ENCODE data around the gene PAPPA.

Gene PAPPA

DNA sequence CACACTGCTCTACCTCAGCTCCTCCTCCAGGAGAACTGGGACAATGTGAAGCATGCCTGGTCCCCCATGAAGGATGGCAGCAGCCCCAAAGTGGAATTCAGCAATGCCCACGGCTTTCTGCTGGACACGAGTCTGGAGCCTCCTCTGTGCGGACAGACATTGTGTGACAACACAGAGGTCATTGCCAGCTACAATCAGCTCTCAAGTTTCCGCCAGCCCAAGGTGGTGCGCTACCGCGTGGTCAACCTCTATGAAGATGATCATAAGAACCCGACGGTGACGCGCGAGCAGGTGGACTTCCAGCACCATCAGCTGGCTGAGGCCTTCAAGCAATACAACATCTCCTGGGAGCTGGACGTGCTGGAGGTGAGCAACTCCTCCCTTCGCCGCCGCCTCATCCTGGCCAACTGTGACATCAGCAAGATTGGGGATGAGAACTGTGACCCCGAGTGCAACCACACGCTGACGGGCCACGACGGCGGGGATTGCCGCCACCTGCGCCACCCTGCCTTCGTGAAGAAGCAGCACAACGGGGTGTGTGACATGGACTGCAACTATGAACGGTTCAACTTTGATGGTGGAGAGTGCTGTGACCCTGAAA, 34.1 kb downstream of the PAPPA start:
- no peak for DNase-seq

GRCh38 chr9:116189683-116190082, 36.1 kb downstream of the PAPPA start:
- DNase-seq = no peak

- DNase-seq = no peak
Measured at GRCh38 chr9:116190637-116191396, 37.2 kb downstream of the PAPPA start.

DNA sequence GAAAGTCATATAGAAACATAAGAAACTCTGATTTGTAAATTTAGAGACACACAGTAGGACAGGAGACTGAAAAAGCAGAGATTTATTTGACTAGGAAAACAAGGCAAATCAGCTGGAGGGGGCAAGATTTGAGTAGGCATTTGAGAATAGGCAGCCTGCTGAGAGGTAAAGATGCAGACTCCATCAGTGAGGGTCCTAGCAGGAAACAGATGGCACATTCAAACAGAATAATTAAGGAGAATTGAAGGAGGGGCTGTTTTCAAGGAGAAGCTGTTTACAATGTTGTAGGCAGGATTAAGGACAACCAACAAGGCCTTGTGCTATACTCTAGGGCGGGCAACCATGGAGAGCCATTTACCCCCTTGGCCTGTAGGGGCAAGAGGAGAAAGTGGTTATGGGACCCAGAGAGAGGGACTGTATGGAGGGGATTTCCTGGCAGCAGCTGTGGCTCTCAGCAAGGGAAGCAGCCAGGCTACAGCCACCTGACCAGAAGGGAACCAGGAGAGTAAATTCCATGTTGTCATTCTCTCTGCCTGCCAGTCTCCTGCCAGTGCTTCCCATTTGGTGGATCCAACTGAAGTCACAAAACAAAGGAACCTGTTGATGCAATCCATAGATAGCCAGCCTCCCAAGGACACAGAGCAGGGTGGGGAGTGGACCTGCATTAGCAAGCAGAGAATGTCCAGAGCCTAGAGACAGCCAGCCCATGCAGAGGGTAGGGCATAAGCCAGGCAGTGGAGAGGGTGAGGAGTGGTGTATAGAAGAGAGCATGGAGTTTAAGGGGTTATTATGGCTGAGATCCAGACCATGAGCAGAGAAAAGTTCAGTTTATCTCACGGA, 38.2 kb downstream of the PAPPA start:
- DNase-seq = no peak

DNA sequence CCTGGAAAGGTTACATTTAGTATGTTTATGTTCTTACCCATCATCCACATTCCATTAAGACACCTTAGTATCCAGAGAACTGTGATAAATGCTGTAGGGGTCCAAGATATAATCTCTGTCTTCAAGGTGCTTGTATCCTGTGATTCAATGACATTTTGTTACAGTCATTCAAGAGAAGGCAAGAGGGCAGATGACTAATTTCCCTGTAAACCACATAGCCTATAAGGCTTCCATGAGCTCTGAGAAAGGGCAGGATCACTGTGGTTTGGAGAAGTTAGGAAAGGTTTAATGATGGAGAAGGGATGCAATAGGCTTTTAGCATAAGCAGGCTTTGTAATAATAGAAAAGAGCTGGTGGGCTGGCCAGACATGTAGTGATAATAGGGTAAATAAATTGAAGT, 40.0 kb downstream of the PAPPA start:
- DNase-seq = no peak

GRCh38 chr9:116196806-116197205, 43.2 kb downstream of the PAPPA start:
- DNase-seq = no peak

GRCh38 chr9:116198344-116198743, 44.8 kb downstream of the PAPPA start:
- no peak for DNase-seq

DNA sequence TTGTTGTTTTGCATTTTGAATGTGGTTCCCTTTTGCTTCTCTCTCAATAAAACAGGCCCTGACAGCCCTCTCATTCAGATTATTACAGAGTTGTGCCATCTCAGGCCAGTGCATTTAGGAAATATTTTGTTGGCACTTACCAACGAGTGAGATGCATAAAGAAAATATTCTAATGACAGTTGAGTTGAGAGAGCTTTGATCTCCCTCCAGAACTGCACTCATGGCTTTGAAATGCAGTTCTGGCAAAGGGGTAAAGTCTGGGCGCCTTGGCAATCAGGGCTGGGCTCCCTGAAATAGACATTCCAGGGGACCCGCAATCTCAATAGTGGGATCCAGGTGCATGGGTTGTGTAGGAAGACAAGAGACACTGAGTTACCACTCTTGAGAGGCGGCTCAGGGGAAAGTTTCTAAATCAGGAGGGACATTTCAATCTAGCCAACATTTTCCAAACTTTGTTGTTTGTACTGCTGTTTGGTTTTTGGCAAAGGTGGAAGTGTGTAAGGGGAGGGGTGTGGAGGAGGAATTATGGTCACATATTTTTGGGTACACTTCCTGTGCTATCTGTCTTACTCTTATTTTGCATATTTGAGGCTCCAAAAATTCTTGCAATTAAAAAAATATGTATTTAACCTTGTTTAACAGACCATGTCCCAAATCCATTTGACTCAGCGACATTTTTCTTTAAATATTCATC, 48.8 kb downstream of the PAPPA start:
- DNase-seq = no peak

DNA sequence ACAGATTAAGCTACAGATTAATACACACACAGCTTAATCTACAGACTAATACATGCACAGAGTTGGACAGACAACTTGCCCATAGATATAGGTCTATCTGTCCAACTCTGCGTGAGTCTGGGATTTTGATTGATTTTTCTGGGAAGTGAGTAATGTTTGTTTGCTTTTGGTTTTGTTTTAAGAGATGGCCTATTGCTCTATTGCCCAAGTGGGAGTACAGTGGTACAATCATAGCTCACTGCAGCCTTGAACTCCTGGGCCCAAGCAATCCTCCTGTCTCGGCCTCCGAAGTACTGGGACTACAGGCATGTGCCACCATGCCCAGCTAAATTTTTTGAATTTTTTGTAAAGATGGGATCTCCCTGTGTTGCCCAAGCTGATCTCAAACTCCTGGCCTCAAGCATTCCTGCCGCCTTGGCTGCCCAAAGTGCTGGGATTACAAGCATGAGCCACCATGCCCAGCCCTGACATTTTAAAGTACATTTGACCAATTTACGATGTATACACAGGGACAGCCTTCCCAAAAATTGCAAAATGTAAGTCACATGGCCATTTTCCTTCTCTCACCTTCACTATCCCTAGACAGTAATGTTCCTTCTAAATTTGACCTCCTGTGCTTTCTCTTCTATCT, 50.8 kb downstream of the PAPPA start:
- DNase-seq = no peak

- DNase-seq = no peak
Measured at GRCh38 chr9:116207371-116208111, 54.0 kb downstream of the PAPPA start.

DNA sequence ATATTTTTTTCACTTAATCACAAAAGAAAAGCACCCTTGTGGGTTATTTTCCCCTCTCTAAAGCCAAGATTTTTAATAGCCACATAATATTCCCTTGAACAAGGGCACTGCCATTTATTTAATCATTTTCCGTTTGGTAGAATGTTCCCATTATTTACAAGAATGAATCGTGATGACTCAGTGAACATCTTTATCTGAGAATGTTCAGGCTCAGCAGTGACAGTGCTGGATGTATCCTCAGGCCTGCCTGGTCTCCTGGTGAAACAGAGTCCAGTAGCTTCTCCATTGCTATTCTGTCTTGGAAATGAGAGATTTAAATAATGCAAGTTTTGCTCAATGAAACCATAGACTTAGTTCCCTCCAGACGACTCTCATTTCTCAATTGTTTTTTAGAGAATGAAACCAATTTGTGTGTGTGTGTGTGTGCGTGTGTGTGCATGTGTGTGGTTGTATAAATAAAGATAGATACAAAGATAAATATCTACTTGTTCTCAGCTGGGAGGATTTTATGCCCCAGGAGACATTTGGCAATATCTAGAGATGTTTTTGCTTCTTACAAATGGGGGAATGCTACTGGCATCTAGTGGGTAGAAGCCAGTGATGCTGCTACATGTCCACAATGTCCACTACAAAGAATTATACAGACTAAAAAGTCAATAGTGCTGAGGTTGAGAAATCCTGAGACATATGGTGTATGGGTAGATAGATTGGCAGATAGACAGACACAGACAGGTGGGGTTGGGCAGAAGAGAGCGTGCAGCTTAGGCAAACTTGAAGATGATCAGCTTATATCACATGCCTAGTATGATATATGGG, 55.0 kb downstream of the PAPPA start:
- DNase-seq = no peak

DNA sequence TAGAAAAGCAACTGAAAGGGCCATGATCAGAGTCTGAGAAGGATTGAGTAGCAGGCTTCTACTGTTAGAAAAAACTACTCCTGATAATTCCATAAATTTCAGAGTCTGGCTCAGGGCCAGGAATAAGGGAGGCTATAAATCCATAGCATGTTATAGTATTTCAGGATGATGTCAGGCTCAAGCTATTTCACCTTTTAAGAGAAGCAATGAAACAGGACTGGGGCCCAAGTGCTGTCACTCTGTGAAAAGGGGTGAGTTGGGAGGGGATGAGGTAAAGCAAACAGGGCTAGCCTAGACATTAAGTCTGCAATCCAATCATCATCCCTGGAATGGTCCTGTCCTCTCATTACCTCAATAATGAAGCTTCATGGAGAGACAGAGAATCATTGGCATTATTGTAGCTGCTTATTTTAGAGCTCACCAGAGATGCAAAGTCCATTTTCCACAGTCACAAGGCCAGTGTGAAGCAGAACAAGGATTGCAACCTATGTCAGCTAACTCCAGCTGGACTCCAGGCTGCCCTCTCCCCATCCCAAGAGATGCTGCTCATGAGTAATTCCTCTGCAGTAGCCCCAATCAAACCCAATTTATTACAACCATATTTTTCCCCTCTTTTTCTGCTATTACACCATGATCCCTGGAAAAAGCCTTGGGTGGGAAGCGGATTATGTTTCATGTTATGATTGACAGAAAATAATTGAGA, 56.0 kb downstream of the PAPPA start:
- no peak for DNase-seq

GRCh38 chr9:116212986-116213692, 59.5 kb downstream of the PAPPA start:
- DNase-seq = no peak

DNA sequence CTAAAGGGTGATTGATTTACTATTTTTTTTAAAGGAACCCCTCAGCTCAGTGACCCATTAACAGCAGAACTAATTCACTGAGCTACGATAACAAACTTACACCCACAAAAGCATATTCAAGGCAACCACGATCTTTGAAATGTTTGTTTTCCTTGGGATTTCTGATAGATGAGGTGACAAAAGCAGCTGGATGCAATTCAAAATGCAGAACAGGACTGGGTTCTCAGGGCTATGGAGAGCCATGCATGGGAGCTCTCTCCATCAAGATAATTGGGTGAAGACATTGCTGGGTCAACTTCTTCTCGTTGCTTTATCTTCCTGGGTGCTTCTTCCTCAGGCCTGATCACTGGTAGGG, 60.1 kb downstream of the PAPPA start:
- DNase-seq = no peak

DNA sequence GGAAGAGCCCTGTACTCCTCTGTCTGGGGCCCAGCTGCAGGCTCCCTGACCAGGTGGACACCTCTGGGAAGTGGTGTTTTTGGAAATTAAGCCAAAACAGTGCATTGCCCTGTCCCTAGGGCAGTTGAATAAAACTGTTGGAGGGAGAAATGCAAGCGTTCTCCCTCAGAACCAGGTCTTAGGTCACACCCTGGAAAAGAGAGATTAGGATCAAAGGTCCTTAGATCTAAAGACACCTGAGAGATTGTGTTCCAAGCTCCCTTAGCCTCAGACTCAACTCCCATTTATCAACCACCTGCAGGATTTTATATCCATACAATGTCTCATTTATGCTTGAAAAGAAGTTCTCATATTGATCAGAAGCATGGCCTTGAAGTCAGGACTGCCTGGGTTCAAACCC, 64.8 kb downstream of the PAPPA start:
- no peak for DNase-seq

GRCh38 chr9:116219686-116220085, 66.1 kb downstream of the PAPPA start:
- DNase-seq = no peak

- DNase-seq = no peak
Measured at GRCh38 chr9:116223926-116224325, 70.3 kb downstream of the PAPPA start.

DNA sequence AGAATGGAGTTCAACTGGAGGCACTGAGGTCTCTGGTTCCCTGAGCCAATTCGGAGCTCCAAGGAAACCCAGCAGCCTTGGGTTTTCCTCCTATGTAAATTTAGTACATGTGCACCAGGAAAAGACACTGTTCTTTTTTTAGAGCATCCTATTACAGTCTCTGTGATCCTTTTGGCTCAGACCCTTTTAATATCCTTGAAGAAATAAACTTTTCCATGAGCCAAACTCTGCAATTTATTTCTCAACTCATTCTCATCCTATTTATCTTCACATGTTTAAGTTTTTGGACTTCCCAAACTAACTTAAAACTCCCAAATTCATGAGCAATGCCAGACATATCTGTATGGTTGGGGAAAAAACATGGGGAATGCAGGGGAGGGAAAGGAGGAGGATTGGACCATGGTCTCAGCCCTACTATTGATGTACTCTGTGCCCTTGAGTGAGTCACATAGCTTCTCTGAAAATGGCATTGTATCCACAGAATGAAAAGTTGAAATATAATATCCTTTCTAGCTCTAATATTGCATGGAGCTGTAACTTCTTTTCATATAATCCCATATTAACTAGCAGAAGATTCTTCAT, 76.6 kb downstream of the PAPPA start:
- DNase-seq = no peak

DNA sequence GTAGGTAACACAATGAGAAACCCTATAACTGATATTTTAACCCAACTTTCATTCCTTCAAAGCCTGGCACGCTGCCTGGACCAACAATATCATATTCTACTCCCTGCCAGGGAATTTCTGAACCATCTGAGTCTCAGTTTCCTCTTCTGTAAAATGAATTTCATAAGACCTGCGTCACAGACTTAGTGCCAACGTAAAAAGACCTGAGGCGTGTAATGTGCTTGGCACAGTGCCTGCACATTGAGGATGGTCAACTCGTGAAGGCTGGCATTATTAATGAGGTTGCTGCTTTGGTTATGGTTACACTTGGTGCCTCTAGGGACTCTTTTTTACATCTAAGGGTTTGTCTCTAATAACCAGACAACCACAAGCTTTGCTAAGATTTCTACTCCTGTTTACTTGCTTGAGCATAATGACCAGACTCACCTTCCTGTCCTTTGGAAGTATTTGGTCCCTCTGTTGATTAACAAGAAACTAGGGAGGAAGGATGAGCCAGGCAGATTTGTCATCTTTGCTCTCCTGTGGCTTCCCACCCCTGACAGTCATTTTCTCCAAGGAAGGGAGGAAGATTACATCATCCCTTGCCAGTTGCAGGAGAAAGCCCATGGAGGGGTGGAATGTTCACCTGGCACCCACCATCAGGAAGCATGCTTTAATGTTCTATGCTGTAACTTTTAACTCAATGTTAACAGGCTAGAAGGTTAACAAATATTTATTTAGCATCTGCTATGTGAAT, 79.0 kb downstream of the PAPPA start:
- no peak for DNase-seq

Data from RPMI8226 (cell line).